NCI-H82 (cell line): Measurements from ENCODE around the gene CASP5.
"Not testable (repeated sequence)": the region's sequence is repeated elsewhere in the genome, so short reads cannot be mapped to it uniquely, and the experiment has no call there.

ENCODE experiments used
- DNase-seq: peaks from one replicate; lab custom pipeline; 2025; lab: John Stamatoyannopoulos, UW

Gene CASP5

DNA sequence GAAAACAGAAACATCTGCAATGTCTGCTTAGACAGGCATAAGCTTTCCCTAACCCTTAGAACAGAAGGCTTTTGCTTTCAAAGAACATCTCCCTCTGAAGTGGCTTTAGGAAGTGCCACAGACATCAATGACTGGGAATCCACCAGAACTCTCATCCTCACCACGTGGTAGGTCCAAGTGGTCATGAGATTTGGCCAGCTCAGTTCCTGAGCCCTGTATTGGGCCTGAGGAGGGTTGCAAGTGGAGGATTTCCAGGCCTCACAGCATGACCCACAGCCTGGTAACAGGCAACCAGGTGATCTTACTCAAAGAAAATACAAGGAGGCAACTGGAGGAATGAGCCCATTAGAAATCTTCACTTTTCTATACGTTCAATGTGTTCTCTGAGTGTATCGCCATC, 10.4 kb upstream of the CASP5 start:
- no peak for DNase-seq

DNA sequence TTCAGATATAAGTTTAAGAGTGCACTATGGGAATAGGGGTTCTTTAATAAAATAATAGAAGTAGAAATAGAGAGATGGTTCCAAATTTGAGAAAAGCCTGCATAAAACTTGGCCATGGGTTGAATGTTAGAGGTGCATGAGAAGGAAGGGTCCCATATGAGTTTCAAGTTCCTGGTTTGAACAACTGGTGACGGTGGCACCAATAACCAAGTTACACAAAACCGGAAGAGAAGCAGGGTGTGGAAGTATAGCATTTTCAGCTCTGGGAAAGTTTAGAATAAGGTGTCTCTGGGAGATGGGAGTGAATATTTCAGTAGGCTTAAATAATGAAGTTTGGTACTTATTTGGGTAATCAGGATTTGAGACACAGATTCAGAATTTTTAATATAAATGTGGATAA, 9.5 kb upstream of the CASP5 start:
- no peak for DNase-seq

DNA sequence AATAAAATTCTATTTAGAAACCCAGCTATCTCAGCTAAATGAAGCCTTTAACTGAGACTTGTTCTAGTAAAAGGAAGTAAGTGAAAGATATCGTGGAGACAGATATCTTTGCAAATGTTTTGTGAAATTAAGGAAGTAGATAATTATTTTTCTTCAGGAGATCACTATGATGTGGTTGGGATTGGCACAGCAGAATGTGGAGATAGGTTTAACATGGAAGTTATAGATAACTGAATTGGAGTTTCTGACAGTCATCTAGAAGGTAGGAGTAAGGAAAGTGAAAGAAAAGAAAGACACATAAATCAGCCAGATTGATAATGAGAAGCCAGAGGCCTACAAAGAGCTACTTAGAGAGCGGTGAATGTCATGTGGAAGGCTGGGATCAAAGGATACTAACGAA, 4.7 kb upstream of the CASP5 start:
- DNase-seq: no peak

DNA sequence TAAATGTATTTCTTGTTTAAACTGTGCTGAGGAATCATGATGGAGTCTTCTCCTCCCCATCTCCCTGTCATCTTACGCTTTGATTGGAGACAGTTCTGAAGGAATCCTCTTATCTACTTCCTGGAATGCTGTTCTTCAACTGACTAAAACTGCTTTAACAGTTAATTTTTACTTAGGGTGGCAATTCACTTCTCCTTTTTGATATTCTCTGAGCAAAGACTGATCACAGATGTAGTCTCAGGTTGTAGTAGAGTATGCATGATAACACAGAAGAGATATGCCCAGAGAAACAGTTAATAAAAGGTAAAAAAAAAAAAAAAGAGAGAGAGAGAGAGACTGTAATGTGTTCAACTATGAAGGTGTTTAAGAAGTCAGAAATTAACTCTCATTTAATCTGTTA, 1.4 kb upstream of the CASP5 start:
- DNase-seq: no peak

DNA sequence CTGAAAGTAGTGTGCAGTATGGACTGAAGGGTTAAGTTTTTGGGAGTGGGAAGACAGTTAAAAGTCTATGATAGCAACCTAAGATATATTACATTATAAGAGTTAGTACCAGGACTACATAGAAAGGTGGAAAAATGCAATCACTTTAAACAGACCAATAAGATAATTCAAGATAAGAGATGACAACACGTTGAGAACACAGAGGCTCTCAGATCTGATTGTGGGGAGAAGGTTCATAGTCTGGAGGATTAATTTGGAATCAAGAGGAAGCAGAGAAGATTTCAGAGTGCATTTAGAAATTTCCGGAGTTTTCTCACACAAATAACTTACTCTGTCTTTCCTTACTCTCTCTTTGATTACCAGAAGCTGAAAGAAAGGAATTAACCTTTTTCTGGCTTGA, 441 bp downstream of the CASP5 start:
- no peak for DNase-seq

DNA sequence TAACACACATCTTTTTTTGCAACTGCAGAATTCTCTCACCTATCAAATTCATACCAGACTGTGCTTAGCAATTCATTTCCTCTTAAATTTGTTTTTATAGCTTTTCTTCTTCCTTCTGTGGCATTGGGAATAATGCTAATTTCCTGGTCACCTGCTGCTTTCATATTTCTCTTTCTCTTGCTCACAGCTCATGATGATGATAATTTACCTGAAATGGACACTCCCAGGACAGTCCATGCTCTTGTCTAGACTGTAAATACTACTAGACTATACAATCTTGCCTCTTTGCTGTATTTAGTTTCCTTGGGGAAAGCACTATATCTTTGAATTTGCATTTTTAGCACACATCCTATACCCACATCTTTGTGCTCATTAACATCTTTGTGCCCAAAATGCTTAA, 15.5 kb downstream of the CASP5 start:
- DNase-seq: no peak

DNA sequence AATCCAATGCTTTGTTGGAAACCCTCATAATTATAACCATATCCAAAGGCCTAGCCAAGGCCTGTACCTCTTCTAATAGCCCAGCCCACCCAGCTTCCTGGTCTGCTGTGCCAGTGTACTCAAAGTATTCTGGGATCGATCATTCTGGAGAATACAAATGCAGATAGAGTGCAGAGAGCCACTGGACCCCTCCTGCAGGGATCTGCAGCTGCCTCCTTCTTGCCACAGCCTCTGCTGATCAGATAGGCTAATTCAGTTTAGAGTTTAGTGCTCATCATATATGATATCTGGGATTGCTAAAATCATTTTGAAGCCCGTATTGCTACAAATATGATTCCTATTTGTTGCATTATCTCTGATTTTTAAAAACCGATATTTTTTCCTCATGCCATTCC, 17.5 kb downstream of the CASP5 start:
- DNase-seq: no peak

DNA sequence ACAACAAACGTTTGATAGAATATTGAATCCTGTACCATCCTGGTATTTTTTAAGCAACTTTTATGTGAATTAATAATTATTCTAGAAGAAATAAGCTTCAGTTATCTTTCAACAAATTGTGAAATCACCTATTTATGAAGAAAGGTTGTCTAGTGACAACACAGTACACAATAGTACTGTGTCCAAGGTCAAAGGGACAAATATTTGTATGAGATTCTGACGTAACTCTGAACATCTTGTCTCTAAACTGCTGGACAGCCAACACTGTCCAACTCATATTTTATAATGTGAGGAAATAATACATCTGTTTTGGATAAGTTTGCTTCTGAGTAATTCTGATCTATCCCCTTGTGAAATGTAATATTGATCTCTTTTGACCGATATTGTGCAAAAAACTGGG, 18.9 kb downstream of the CASP5 start:
- no peak for DNase-seq

DNA sequence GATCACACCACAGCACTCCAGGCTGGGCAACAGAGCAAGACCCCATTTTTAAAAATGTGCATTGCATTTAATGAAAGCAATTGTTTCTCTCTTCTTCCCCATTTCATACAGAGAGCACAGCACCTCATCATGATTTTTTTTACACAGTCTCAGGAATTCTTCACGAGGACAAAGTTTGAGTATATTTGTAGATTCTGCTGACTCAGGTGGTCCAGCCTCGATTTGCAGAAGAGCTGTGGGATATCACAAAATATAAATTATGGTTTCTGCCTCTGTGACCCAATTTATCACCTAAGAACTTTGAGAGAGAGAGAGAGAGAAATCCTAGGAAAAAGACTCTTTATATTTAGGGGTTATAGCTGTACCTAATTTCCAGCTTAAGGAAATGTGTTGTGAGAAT, 19.8 kb downstream of the CASP5 start:
- no peak for DNase-seq

DNA sequence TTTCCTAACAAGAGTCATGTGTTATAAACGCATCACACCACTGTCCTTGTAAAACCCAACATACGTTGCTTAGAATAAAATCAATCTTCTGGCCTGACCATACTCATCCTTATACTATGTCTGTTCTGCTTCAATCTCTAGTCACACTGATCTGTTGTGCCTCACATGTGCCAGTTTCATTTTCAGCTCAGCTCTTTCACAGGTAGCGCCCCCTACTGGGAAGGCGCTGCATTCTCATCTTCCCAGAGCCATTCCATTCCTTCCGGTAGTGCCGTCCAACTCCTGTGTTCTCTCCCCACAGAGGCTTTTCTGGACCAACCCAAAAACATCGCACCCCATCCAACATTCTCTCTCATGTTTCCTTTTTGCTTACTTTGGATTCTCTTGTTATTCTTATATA, 22.2 kb downstream of the CASP5 start:
- peak; percentile 7 for DNase-seq

DNA sequence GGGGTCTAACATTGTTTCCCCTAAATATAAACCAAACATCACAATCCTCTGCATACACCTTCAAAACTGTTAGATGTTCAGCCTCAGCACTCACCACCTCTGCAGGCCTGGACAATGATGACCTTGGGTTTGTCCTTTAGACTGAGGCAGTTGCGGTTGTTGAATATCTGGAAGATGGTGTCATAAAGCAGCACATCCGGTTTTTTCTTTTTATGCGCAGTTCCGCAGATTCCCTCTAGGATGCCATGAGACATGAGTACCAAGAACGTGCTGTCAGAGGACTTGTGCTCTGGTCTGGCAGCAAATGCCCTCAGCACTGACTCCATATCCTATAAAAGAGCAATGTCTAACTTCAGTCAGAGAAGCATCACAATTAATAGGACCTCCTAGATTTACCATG, 22.8 kb downstream of the CASP5 start:
- peak; percentile 12 for DNase-seq

DNA sequence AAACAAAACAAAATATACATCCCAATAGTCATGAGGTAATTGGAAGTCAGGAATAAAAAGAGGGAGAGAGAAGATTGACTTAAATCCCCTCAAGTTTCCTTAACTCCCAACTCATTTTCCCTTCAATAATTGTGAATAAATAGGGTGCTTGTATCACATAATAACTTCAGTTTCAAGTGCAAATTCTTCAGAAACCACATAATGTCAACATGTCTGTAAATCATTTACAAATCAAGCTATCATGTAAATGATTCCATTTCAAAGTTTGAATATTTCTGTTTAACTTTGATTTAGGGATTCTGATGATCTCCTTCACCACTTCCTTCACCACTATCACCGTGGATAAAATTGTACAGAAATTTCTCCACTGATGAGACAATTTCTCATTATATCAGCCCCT, 23.2 kb downstream of the CASP5 start:
- DNase-seq: no peak

DNA sequence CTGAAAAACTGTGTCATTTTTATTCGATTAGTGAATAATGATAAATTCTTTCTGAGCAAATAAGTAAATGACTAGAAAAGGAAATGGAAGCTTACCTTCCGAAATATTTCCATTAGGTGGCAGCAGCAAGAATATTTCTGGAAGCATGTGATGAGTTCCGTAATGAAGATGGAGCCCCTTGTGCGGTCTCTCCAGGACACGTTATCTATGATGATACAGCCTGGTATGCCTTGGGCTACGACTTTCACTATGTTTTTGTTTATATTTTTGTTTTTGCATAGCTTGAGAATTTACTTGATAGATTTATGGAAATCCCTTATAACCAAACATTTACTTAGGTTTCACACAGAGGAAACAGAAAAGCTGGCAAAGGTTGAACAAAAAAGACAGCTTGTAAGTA, 25.7 kb downstream of the CASP5 start:
- no peak for DNase-seq

DNA sequence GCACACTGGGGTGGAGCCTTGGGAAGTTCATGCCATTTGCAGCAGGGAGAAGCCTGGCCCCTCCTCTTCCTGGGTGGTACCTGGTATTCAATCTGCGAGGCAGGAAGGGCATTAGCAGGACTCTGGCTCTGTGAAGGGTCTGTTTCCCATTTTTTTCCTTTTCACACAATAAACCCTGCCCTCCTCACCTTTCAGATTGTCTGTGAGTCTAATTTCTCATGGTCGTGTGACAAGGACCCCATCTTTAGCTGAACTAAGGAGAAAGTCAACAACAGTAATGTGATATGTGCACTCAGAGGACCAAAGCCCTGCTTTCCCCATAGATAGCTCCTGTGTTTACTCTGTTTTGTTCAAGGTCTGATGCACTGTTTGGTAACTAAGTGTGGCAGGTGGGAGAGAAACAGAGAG, 28.0 kb downstream of the CASP5 start:
- no peak for DNase-seq

DNA sequence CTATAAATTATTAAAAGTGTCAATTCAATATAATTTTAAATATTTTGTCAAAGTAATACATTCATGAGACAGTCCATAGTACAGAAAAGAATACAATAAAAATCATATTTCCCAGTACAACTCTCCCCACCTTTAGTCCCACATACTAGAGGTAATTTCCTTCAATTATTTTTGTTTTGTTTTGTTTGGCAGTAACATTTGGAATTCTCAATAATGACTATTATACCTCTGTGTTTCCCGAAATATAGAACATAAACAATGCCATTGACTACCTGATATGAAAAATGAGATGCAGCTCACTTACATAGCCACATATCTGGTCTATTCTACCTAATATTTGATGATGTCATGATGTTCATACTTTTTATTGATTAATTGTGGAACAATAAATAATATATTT, 30.2 kb downstream of the CASP5 start:
- DNase-seq: no peak

DNA sequence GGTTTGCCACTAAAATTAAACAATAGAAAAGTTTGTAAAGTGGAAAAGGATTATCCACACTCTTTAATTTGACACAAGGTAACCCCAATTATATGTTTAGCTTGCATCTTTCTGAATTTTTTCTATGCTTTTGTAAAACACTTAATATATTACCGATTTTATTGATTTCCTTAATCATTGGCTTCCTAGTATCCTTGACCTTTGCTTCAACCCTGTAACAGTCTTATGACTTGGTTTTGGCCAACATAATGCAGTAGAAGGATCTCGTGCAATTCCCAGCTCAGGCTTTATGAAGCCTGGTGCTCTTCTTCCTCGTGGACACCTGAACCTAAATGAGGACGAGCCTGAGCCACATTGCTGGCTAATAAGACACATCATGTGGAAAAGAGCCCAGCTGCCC, 31.0 kb downstream of the CASP5 start:
- DNase-seq: no peak

DNA sequence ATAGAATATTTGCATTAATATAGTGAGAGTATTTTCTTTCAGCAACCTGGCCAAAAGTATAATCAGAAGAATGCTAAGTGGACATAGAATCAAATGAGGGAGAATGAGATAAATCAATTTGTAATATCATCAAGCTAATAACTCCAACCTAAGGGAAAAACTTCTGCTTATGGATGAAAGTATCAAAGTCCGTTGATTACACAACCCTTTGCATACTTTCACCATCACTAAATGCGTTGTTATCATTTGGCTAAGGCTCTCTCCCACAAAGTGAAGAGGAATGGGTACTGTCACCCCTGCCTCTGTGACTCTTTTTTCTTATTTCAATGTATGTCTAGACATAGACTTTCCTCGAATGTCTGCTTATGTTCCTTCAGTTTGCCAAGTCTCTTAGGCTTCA, 38.2 kb downstream of the CASP5 start:
- no peak for DNase-seq

DNA sequence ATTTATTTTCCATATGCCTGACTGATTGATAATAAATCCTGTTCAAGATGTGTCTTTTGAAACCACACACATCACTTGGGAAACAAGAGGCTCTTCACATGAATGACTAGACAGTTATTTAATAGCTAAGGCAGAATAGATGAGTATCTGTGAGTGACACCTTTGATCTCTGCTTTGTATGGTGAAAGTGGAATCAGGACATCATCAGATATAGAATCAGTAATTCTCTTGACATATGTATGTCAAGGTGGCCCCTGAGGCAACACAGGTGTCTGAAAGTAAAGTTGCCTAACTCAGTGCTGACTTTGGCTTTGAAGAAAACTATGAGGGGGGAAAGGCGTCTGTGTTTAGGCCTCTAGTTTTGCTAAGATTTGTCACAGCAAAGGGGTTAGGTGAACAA, 43.1 kb downstream of the CASP5 start:
- DNase-seq: no peak

DNA sequence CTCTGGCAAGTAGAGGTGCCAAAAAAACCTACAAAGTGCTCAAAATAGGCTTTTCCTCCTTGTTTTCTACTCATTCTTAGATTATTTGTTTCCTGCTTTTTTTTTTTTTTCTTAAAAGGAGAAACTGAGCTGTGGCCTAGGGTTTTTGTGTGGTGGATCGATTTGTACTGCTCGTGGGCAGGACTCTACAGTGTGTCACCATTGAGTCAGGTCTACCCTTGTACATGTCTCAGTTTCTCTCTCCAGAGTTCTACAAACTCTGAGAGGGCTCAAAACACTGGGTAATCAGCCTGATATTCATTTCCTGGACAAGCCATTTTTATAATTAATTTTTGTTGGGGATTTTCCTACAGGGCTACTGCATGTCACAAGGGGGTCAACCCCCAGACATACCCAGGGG, 49.4 kb downstream of the CASP5 start:
- no peak for DNase-seq

DNA sequence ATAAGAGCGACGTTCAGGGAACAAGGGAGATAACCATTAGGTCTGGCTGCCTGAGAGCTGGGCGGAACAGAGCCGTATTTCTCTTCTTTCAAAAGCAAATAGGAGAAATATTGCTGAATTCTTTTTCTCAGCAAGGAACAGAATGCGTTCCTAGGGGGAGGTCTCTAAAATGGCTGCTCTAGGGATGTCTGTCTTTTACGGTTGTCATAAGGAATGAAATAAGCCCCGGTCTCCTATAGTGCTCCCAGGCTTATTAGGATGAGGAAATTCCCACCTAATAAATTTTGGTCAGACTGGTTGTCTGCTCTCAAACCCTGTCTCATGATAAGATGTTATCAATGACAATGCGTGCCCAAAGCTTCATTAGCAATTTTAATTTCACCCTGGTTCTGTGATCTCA, 50.0 kb downstream of the CASP5 start:
- not testable (repeated sequence) for DNase-seq

DNA sequence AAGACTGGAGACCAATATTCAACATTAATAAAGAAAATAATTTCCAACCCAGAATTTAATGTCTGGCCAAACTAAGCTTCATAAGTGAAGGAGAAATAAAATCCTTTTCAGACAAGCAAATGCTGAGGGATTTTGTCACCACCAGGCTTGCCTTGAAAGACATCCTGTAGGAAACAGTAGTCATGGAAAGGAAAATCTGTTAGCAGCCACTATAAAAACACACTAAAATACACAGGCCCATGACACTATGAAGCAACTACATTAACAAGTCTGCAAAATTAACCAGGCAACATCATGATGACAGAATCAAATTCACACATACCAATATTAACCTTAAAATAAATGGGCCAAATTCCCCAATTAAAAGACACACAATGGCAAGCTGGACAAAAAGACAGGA, 52.2 kb downstream of the CASP5 start:
- no peak for DNase-seq

DNA sequence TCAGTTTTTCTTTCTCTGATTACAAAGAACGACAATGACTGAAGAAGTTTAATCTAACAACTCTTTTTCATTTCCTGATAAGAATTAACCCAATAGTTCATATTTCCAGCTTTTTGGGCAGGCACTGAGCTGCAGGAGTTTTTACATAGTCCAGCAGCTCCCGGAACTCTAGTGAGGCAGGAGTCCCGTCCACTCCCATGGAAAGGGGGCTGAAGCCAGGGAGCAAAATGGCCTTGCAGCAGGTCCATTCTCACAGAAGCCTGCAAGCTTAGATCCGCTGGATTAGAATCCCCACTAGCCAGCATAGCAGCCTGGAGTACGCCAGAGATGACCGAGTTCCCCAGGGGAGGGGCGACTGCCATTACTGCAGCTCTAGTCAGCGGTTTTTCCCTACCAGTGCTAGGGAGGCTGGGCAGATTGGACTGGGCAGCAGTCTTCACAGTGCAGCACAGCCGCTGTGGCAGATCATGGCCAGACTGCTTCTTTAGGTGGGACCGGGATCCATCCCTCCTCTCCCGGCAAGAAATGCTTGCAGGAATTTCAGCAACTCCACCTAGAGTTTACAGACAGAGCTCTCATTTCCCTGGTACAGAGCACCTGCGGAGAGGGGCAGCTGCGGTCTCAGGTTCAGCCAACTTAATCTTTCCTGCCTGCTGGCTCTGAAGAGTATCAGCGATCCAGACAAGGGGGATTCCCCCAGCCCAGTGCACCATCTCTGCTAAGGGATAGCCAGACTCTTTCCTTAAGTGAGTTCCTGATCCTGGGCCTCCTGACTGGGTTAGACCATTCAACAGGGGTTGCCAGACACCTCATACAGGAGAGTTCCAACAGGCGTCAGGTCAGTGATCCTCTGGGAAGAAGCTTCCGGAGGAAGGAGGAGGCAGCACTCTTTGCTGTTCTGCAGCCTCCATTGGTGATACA, 53.9 kb downstream of the CASP5 start:
- DNase-seq: peak; percentile 17

DNA sequence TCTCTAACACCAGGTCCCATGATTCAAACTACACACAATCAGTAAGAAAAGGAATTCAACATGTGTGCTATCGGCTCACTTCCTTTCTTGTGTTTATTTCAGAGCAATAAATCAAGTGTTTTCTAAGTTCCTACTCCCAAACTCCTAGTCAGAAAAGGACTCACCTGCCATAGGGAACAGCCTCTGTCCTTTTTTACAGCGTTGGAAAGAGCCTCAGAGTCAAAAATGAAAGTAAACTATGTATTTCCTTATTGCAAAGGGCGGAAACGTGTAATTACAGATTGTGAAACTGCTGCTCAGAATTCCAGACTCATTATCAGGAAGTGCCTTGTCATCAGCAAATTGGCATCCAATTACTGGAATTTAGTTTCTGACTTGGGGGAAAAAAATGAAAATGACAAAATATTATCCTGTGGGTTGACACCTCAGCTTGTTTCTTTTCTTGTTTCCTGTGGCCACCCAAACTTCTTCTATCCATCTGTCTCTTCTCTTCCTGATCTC, 54.6 kb downstream of the CASP5 start, which contains the start of gene CASP4:
Gene CASP4, minus strand, starts transcription at position 220 of the 501 bp plus-strand sequence. Its CDS starts 49 bp downstream, at position 171.
- no peak for DNase-seq
